HG03159 (cell line): ENCODE results near the gene AGPS.
"Not testable (repeated sequence)": the region's sequence is repeated elsewhere in the genome, so short reads cannot be mapped to it uniquely, and the experiment has no call there.

Source experiments
- ATAC-seq: cut with Tn5 transposase; IDR thresholded peaks from one replicate; pipeline ENCODE4 v1.9.1; 2021; ENCODE audit warnings: mild to moderate bottlenecking, moderate library complexity; ENCODE audit not compliant: unreplicated experiment

The AGPS gene

GRCh38 chr2:177547772-177548171 lies 155.2 kb downstream of the AGPS start:
- no peak for ATAC-seq

GRCh38 chr2:177548636-177549035 lies 156.1 kb downstream of the AGPS start:
- no peak for ATAC-seq

GRCh38 chr2:177549171-177549570 lies 156.6 kb downstream of the AGPS start:
- no peak for ATAC-seq

GRCh38 chr2:177550264-177551200 lies 158.0 kb downstream of the AGPS start:
- ATAC-seq: no peak

GRCh38 chr2:177551360-177551759 lies 158.8 kb downstream of the AGPS start:
- not testable (repeated sequence) for ATAC-seq

GRCh38 chr2:177551989-177552421 lies 159.4 kb downstream of the AGPS start:
- ATAC-seq: no peak

GRCh38 chr2:177552422-177553175 lies 160.0 kb downstream of the AGPS start:
- peak; percentile 93 for ATAC-seq

- no peak for ATAC-seq
Observed at GRCh38 chr2:177553176-177553884, 160.8 kb downstream of the AGPS start.

- ATAC-seq: no peak
Observed at GRCh38 chr2:177554365-177554764, 161.8 kb downstream of the AGPS start.

GRCh38 chr2:177556153-177556552 lies 163.6 kb downstream of the AGPS start:
- ATAC-seq: no peak

- no peak for ATAC-seq
Observed at GRCh38 chr2:177557794-177558193, 165.2 kb downstream of the AGPS start.

- ATAC-seq: no peak
Observed at GRCh38 chr2:177559638-177560037, 167.1 kb downstream of the AGPS start.

GRCh38 chr2:177568390-177568789 lies 175.8 kb downstream of the AGPS start:
- ATAC-seq: no peak

- ATAC-seq: no peak
Observed at GRCh38 chr2:177568893-177569292, 176.3 kb downstream of the AGPS start.

- no peak for ATAC-seq
Observed at GRCh38 chr2:177572236-177572671, 179.7 kb downstream of the AGPS start.

- ATAC-seq: no peak
Observed at GRCh38 chr2:177573120-177573519, 180.5 kb downstream of the AGPS start.

- ATAC-seq: no peak
Observed at GRCh38 chr2:177574356-177574755, 181.8 kb downstream of the AGPS start.

- no peak for ATAC-seq
Observed at GRCh38 chr2:177575358-177575757, 182.8 kb downstream of the AGPS start.

GRCh38 chr2:177577075-177577474 lies 184.5 kb downstream of the AGPS start:
- no peak for ATAC-seq

GRCh38 chr2:177578454-177578853 lies 185.9 kb downstream of the AGPS start:
- ATAC-seq: no peak

GRCh38 chr2:177579486-177580036 lies 187.0 kb downstream of the AGPS start:
- ATAC-seq: no peak
